Measurements from ENCODE around the gene FRMD4A.

- TF ChIP-seq CTCF (IDR thresholded peaks at IDR 0.05; ENCODE audit: low read length) (no peak), EZH2 (optimal IDR thresholded peaks at IDR 0.05; ENCODE audit: low read depth, low read length) (no peak), EZH2phosphoT487 (IDR thresholded peaks at IDR 0.05; ENCODE audit: low read length) (no peak)
These were observed 40.2 kb upstream of the FRMD4A start for GRCh38 chr10:14370894-14371293.

Measured in MM.1S (cell line).